Stimulated activated CD8-positive, alpha-beta memory T cell treated with anti-CD3 and anti-CD28 coated beads, Interleukin-7, amount 100 ng/mL, for 24 hours (primary cell): Measurements from ENCODE around the gene YWHAE.
"Not testable (repeated sequence)": the region's sequence is repeated elsewhere in the genome, so short reads cannot be mapped to it uniquely, and the experiment has no call there.

ENCODE experiments used
- DNase-seq: peaks from one replicate; pipeline ENCODE4 v3.0.0-alpha.2; 2020; ENCODE audit warnings: low read depth

The YWHAE gene

DNA sequence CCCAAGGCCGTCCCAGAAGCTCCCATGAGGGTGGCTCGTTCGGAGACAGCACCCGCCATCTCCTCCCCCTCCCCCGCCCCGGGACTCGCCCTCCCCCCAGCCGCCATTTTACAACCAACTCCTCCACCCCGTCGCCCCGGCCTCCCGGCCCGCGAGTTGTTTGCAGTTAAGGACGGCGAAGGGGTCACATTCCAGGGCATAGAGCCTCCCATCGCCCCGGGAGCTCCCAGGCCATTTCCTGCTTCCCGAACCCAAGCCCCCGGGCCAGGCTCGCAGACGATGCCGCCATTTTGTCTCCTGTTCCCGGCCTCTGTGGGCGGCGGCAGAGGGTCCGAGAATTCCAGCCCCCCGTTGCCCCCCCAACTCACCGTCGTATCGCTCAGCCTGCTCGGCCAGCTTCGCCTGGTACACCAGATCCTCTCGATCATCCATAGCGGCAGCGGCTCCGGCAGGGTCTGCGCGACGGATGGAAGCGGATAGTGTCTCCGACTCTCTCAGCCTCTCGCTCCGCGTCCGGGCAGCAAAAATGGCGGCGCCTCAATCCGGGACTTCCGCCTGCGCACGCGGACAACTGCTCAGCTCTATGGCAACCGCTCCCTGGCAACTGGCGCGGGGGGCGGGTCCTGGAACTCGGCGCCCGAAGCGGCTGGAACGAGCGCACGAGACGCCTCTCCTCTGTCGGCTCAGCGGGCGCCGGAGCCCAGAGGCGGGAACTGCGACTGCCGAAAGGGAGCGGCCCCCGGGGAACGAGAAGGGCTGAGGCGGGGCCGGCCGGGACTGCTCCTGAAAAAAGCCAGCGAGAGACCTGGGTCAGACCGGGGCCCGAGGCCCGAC, at the start of gene YWHAE:
YWHAE (minus strand) TSS at position 544 of the 834 bp plus-strand sequence; CDS start at position 432, 112 bp downstream.
- peak; percentile 95 for DNase-seq

DNA sequence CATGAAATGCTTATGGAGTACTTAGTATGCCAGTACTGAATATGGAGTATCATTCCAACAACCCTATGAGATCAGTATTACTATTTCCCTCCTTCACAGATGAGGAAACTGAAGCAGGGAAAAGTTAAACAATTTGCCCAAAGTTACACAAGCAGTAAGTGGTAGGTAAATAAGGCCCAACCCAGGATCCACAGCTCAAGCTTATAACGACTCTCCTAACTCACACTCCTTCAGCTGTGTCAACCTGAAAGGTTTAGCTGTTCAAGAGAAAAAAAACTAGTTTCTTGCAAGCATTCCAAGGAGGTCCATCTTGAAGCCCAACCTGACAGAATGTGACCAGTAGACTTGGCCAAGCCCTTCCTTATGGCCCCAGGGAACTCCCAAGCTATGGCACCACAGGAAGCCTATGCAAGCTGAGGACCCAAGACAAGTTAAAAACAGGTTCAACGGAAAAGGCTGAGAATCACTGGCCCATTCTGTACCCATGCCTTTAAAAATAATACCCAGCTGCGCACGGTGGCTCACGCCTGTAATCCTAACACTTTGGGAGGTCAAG, 49.5 kb upstream of the YWHAE start:
- DNase-seq: no peak

DNA sequence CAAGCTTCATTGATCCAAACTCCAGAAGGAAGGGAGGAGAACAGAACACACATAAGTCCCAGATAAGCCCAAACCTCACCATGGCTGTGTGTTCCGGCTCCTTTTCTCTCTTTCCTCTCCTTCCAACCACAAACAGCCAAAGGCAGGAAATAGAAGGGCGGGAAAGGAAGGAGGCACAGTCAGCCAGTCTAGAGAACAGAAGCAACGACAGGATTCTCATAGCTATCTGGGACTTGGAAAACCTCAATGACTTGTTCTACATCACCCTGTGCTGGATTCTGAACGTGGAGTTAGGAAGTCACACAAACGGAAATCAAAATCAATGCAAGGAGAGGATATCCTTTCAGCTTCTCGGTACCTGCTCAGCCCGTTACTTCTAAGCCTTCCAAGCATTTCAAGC, 47.0 kb upstream of the YWHAE start:
- no peak for DNase-seq

DNA sequence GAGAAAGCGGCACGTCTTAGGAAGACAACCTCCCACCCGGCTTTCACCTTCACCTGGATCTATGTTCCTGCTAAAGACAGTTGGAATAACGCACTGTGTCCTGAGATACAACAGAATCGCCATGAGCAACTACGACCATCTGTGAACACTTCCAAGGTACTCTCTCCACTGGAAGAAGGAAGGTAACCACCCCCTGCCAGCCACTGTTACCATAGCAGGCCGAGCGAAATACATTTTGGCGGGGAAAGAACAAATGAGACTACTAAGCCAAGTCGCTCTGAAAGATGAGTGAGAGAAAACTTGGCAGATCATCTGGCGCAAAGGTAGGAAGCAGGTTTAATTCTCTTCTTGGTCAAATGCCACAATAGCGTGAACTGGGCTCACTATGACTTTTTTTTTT, 46.2 kb upstream of the YWHAE start:
- DNase-seq: no peak

DNA sequence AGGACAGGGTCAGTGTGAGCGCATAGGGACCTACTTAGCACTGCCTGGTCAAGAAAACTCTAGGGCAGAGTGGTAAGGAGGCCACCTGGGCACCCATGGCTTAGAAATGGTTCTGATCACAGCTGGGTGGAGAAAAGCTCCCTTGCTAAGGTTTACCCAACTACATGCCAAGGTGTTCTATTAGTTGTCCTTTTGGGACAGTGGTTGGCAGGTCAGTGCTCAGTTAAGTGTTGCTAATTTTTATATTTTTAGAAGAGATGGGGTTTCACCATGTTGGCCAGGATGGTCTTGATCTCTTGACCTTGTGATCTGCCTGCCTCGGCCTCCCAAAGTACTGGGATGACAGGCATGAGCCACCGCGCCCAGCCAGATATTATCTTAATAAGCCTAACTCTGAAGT, 45.7 kb upstream of the YWHAE start:
- not testable (repeated sequence) for DNase-seq

DNA sequence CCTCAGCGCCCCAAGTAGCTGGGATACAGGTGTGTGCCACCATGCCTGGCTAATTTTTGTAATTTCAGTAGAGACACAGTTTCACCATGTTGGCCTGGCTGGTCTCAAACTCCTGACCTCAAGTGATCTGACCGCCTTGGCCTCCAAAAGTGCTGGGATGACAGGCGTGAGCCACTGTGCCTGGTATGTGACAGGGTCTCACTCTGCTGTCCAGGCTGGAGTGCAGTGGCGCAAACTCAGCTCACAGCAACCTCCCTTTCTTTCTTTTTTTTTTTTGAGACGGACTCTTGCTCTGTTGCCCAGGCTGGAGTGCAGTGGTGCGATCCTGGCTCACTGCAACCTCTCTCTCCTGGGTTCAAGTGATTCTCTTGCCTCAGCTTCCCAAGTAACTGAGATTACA, 42.7 kb upstream of the YWHAE start:
- DNase-seq: not testable (repeated sequence)

DNA sequence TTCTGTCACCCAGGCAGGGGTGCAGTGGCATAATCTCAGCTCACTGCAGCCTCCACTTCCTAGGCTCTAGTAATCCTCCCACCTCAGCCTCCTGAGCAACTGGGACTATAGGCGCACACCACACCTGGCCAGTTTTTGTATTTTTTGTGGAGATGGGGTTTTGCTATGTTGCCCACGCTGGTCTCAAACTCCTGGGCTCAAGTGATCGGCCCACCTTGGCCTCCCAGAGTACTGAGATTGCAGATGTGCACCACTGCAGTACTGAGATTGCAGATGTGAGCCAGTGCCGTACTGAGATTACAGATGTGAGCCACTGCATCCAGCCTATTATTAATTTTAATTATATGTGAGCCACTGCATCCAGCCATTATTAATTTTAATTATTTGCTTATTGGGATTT, 42.2 kb upstream of the YWHAE start:
- DNase-seq: no peak

DNA sequence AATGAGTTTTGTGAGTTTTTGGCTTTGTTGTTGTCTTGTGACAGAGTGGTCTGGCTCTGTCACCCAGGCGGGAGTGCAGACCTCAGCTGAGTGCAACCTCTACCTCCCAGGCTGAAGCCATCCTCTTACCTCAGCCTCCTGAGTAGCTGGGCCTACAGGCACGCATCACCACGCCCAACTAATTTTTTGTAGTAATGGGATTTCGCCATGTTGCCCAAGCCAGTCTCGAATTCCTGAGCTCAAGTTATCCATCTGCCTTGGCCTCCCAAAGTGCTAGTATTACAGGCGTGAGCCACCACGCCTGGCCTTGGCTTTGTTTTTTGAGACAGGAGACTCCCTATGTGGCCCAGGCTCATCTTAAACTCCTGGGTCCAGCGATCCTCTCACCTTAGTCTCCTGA, 40.9 kb upstream of the YWHAE start:
- DNase-seq: no peak

DNA sequence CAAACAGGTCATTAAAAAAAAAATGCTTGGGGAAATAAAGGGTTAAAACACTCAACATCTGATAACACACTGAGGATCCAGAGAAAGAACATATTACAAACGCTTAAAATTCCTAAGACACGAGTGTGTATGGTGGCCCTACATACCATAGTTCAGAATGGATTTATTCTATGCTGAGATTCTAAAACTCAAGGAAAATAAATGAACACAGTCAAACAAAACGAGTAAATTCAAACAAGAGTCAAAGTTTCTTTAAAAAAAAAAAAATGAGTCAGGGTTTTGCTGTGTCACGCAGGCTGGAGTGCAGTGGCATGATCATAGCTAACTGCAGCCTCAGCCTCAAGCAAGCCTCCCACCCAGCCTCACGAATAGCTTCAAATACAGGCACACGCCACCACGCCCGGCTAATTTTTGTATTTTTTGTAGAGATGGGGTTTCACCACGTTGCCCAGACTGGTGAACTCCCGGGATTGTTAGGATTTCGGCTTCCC, 38.6 kb upstream of the YWHAE start:
- DNase-seq: no peak

DNA sequence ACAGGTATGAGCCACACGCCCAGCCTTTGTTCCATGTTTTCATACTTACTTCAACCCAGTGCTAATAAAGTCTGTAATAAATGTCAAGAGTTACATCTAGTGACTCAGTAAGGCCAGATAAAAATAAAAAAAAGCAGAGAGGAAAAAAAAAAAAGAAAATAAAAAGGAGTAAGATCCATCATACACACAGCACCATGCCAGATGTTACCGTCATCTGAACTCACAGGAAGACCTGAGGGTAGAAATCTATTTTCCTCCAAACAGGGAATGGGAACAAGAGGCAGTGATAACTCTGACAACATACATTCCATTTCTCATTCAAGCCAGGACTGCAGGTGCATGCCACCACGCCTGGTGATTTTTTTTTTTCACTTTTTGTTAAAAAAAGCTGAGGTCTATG, 35.3 kb upstream of the YWHAE start:
- DNase-seq: no peak

DNA sequence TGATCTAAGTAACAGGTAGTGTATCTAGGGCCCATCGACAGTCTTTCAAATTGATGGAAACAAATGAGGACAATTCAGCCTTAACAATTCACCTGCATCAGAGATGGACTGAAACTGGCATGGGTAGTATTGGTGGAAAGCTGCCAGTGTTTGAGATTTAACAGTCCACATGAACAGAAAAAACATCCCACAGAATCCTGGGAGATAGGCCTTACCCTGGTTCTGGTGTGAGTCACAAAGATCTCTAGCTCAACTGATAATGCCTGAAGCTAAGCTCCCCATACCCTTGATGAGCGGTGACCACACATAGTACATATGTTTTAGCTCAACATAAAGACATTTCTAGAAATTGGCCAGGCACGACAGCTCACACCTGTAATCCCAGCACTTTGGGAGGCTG, 34.1 kb upstream of the YWHAE start:
- no peak for DNase-seq

DNA sequence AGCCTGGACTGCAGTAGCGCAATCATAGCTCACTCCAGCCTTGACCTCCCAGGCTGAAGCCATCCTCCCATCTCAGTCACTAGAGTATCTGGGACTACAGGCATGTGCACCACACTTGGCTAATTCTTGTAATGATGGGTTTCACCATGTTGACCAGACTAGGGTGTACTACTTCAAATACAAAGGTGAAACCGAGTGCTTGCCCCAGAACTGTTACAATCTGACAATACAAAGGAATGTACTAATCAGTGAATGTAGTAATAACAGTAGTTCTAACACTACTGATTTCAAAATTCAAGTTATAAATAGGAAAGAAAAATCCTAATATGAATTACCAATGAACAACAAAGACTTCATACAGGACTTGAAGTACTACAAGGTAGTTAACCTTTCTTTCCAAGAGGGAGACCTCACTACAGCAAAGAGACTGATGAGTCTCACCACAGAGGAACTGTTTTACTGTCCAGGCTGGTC, 31.6 kb upstream of the YWHAE start:
- DNase-seq: no peak

DNA sequence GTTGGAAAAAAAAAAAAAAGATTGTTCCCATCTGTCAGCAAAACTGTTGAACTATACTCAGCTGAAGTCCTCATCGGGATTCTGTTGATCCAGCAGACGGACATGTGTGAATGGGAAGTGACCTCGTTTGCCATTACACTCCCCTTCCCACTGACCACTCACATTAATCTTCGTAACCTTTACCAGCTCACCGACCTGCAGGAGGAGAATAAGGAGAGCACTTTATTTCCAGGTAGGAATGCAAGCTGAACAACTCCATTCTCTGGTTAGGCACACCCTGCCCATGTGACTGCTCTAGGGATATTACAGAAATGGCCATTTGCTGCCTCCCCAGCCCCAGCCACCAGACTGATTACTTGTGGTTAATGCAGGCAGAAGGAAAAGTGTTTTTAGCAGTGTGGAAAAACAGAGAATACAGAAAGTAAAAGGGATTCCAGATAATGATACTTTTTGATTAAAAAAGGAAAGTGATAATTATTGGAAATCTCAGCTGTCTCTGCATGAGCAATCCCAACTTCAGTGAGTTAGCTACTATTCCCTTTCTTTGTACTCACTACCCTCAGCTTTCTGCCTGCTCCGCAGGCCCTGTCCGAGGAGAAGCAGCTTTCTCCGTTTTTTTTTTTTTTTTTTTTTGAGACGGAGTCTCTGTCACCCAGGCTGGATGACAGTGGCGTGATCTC, 23.6 kb upstream of the YWHAE start:
- DNase-seq: no peak

DNA sequence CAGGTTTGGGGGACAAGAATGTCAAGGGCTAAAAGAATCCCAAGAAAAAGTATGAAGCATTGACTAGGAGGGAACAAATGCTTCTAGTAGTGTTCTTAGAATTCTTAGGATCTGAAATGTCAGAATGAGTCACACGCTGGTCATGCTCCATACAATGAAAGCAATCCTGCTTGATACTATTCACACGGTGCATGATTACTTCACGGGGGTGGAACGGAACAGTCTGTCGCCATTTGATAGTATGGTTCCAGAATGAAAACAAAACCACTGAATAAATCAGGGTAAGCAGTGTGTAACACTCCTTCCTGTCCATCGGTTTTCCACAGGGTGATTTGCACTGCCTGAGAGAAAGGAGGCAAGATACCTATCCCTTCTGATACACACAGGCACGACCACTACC, 22.9 kb upstream of the YWHAE start:
- no peak for DNase-seq

DNA sequence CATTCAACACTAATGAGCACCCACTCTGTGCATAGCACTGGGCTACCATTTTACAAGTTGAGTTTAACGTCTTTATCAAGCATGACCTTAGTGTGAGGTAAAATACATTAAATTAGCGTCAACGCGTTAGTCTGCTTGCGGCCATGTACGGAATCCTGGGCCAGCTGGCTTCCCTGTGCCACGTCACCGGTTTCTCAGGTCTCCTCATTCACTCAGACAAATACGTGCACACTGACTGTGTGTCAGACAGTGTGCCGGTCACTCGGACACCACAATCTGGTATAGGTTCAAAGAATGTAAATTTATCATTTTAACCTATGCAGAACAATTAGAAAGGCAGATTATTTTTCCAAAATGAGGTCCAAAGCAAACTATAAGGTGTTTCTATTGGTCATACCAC, 21.4 kb upstream of the YWHAE start:
- no peak for DNase-seq

DNA sequence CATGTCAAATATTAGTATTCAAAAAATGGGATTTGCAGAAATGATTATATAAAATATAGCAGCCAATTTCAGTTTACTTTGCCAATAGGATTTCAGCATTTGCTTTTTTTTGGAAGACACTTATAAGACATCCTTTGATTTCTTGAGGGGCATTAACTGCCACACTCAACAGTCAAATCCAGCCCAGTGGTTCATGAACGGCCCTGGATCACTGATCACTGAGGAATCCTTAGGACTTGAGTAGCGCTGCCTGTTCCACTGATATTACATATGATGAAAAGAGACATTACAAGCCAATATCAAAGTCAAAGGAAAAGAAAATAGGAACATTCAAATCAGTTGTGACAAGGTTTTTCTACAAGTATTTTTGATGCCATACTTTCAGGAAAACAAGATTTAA, 21.0 kb upstream of the YWHAE start:
- no peak for DNase-seq

DNA sequence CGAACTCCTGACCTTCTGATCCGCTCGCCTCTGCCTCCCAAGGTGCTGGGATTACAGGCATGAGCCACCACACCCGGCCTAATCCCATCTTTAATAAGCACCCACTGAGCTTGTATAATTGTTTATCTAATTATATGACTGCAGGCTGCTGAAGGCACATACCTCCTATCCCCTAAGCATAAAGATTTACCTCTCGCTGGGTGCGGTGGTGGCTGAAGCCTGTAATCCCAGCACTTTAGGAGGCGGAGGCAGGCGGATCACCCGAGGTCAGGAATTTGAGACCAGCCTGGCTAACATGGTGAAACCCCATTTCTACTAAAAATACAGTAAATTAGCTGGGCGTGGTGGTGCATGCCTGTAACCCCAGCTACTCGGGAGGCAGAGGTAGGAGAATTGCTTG, 20.1 kb upstream of the YWHAE start:
- no peak for DNase-seq

DNA sequence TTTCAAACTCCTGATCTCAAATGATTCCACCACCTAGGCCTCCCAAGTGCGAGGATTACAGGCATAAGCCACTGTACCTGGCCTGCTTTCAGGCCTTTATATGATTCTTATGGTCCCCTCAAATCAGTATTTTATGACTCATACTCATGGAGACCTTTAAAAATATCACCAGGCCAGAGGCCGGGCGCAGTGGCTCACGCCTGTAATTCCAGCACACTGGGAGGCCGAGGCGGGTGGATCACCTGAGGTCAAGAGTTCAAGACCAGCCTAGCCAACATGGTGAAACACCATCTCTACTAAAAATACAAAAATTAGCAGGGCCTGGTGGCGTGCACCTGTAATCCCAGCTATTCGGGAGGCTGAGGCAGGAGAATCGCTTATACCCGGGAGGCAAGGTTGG, 18.5 kb upstream of the YWHAE start:
- DNase-seq: not testable (repeated sequence)

DNA sequence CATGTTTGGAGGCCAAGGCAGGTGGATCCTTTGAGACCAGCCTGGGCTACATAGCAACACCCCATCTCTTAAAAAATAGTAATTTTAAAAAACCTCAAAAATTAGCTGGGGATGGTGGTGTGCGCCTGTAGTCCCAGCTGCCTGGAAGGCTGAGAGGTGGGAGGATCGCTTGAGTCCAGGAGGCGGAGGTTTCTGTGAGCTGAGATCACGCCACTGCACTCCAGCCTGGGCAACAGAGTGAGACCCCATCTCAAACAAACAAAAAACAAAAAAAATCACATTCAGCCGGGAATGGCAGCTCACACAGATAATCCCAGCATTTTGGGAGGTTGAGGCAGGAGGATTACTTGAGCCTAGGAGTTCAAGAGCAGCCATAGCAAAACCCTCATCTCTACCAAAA, 16.4 kb upstream of the YWHAE start:
- no peak for DNase-seq

DNA sequence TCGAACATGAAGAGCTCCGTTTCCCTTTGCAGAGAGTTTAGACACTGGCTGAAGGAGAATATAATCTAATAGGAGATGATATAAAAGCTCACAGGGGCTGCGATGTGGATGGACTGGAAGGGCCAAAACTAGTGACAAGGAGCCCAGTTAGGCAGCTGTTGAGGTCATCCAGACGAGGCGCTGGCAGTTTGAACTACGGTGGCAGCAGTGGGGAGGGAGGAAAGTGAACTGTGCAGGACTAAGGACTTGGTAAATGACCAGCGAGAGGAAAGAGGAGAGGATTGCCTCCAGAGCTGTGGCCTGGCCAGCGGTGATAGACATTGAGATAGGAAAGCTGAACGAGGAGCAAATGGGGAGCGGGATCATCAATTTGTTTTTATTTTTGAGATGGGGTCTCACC, 14.6 kb upstream of the YWHAE start:
- DNase-seq: no peak

DNA sequence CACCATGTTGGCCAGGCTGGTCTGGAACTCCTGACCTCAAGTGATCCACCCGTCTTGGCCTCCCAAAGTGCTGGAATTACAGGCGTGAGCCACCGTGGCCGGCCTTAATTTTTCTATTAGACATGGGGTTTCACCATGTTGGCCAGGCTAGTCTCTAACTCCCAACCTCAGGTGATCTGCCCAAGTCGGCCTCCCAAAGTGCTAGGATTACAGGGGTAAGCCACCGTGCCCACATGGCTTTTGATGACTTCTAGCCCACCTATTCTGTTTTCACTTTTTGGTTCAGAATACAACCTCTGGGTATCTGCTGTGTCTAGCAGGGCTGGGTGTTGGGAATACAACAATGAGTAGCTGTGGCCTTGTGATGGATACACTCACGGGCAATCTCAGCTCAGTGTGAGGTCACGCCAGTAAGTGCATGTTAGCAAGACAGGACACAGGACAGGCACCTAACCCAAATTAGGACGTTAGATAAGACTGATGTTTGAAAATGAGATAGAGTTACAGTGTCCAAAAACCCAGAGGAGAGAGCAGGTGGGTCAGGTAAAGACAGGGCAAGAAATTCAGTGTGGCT, 14.1 kb upstream of the YWHAE start:
- no peak for DNase-seq

DNA sequence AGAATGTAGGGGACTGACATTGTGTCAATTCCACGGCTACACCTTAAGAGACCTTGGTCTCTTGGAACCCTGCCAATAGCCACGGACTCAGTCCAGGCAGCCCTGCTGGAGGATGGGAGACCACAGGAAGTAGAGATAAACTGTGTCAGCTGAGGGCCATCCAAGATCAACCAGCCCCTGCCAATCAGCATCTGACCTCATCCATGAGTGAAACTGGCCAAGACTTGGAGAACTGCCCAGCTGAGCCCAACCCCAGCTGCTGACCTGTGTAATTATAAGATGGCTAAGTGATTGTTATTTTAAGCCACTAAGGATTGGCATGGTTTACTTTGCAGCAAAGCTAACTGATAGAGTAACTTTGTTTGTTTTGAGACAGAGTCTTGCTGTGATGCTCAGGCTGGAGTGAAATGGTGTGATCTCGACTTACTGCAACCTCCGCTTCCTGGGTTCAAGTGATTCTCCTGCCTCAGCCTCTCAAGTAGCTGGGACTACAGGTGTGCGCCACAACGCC, 13.3 kb upstream of the YWHAE start:
- DNase-seq: no peak
